Glutamatergic neuron (in vitro differentiated cells): ENCODE results near the gene PPP2R5C. TPM values are rescaled to one million over a fixed set of nuclear protein-coding genes. Genes with fewer than 3 reads are reported as not detected.
A peak's percentile ranks its signal among the peaks of the same experiment; 100 is the strongest.

Source experiments
- DNase-seq: peaks from one replicate; pipeline ENCODE4 v3.0.0; 2022
- H3K27ac Mint-ChIP-seq: one replicate; pipeline ENCODE4 v1.8.0; 2020; ENCODE audit warnings: mild to moderate bottlenecking, mixed read lengths, inconsistent platforms; ENCODE audit not compliant: unreplicated experiment
- H3K27me3 Mint-ChIP-seq: one replicate; pipeline ENCODE4 v1.8.0; 2020; ENCODE audit warnings: mild to moderate bottlenecking, moderate library complexity, mixed read lengths, inconsistent platforms; ENCODE audit not compliant: unreplicated experiment
- H3K36me3 Mint-ChIP-seq: one replicate; pipeline ENCODE4 v1.8.0; 2020; ENCODE audit warnings: mild to moderate bottlenecking, mixed read lengths, inconsistent platforms; ENCODE audit not compliant: unreplicated experiment
- H3K4me1 Mint-ChIP-seq: one replicate; pipeline ENCODE4 v1.8.0; 2020; ENCODE audit warnings: mild to moderate bottlenecking, low read depth, mixed read lengths, inconsistent platforms; ENCODE audit not compliant: unreplicated experiment
- H3K4me3 Mint-ChIP-seq: one replicate; pipeline ENCODE4 v1.8.0; 2020; ENCODE audit warnings: mild to moderate bottlenecking, mixed read lengths, inconsistent platforms; ENCODE audit not compliant: unreplicated experiment
- H3K9me3 Mint-ChIP-seq: one replicate; pipeline ENCODE4 v1.8.0; 2020; ENCODE audit warnings: mild to moderate bottlenecking, moderate library complexity, mixed read lengths, inconsistent platforms; ENCODE audit not compliant: unreplicated experiment
- total RNA-seq: library from RNA; stranded (reverse); fragmentation: NEBNext Ultra II Directional; extraction: Animal tissue kit (Norgen Biotek cat#: 25700); gene quantifications from one replicate; pipeline ENCODE4 v1.2.1, GENCODE V29; 2021; ENCODE audit not compliant: unreplicated experiment
- TF ChIP-seq, protein P1 (sequence below): fragments of 200-600 bp; sonication (generic); IDR thresholded peaks from one replicate; pipeline ENCODE4 v1.5.0; 2021; ENCODE audit not compliant: partially characterized antibody, unreplicated experiment

The PPP2R5C gene
- total RNA-seq, 1 donor from 2014 or later = 116 TPM

- TF ChIP-seq, protein P1, sequence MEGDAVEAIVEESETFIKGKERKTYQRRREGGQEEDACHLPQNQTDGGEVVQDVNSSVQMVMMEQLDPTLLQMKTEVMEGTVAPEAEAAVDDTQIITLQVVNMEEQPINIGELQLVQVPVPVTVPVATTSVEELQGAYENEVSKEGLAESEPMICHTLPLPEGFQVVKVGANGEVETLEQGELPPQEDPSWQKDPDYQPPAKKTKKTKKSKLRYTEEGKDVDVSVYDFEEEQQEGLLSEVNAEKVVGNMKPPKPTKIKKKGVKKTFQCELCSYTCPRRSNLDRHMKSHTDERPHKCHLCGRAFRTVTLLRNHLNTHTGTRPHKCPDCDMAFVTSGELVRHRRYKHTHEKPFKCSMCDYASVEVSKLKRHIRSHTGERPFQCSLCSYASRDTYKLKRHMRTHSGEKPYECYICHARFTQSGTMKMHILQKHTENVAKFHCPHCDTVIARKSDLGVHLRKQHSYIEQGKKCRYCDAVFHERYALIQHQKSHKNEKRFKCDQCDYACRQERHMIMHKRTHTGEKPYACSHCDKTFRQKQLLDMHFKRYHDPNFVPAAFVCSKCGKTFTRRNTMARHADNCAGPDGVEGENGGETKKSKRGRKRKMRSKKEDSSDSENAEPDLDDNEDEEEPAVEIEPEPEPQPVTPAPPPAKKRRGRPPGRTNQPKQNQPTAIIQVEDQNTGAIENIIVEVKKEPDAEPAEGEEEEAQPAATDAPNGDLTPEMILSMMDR = no peak
- H3K27ac Mint-ChIP-seq = no peak overlapping the region
- peaks cover 10% of the 10 kb centered on the region for H3K4me1 Mint-ChIP-seq
- H3K27me3 Mint-ChIP-seq = peaks cover 5% of the 10 kb centered on the region
- H3K4me3 Mint-ChIP-seq = no peak overlapping the region
- DNase-seq = no peak
- peaks cover 2% of the 10 kb centered on the region for H3K9me3 Mint-ChIP-seq
- peaks cover 8% of the 10 kb centered on the region for H3K36me3 Mint-ChIP-seq
Observed at GRCh38 chr14:101906645-101907044, 145.1 kb downstream of the PPP2R5C start.

DNA sequence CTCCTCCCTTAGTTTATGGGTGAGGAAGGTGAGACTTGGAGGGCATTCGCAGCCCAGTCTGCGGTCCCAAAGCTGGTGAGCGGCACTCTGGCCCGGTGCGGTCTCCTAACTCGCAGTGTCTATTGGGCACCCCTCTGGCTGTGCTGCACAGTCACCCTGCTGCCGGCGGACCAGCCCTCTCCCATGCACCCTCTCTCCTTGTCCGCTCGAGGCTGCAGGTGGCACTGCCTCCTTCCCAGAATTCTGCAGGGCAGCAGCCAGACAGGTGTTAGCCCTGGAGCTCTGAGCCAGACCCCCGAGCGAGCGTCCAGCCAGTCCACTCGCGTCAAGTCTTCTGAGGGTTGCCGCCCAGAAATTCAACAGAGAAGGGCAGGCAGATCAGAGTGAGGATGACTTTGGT, 146.1 kb downstream of the PPP2R5C start:
- H3K27ac Mint-ChIP-seq = no peak overlapping the region
- no peaks in the 10 kb centered on the region for H3K9me3 Mint-ChIP-seq
- peaks cover 19% of the 10 kb centered on the region for H3K4me1 Mint-ChIP-seq
- no peak for DNase-seq
- TF ChIP-seq, protein P1 = no peak
- H3K4me3 Mint-ChIP-seq = no peak overlapping the region
- H3K36me3 Mint-ChIP-seq = peaks cover 8% of the 10 kb centered on the region
- H3K27me3 Mint-ChIP-seq = peaks cover 5% of the 10 kb centered on the region

GRCh38 chr14:101908795-101909194, 147.3 kb downstream of the PPP2R5C start:
- no peak overlapping the region for H3K27ac Mint-ChIP-seq
- H3K4me3 Mint-ChIP-seq = no peak overlapping the region
- H3K36me3 Mint-ChIP-seq = peaks cover 8% of the 10 kb centered on the region
- peaks cover 5% of the 10 kb centered on the region for H3K27me3 Mint-ChIP-seq
- no peaks in the 10 kb centered on the region for H3K9me3 Mint-ChIP-seq
- TF ChIP-seq, protein P1 = no peak
- H3K4me1 Mint-ChIP-seq = peaks cover 24% of the 10 kb centered on the region
- DNase-seq = no peak

DNA sequence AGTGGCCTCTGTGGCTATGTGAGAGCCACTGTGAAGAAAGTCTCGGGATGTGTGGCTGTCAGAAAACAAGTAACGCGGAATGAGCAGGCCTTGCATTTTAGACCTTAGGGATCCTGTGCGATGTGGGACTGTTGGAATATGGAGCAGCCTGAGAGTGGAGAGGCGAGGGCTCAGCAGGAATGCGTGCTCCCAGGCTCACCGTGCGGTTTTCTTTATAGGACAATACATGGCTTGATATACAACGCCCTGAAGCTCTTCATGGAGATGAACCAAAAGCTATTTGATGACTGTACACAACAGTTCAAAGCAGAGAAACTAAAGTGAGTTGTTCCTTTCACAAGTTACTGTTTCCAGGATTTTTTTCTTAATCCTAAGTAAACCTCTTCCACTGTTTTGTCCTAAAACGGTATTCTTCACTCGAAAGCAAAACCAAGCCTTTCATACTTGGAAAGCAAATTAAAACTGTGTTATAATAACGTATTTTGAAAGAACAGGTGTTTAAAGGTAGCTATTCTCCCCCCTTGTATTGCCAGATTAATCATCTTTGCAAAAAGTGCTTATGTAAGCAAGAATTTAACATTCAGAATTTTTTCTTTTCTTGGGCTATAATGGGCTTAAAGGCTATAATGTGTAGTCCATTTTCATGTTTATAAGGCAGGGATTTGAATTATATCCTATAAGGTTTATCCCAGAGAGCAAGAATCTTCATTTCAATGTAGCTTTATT, 148.0 kb downstream of the PPP2R5C start:
- Mint-ChIP-seq H3K4me3 (peak overlapping the region; percentile 3), H3K36me3 (peaks cover 8% of the 10 kb centered on the region), H3K27me3 (peaks cover 6% of the 10 kb centered on the region), H3K27ac (peak overlapping the region; percentile 6), H3K9me3 (peaks cover 3% of the 10 kb centered on the region), H3K4me1 (peaks cover 31% of the 10 kb centered on the region)
- TF ChIP-seq, protein P1 = no peak
- no peak for DNase-seq

DNA sequence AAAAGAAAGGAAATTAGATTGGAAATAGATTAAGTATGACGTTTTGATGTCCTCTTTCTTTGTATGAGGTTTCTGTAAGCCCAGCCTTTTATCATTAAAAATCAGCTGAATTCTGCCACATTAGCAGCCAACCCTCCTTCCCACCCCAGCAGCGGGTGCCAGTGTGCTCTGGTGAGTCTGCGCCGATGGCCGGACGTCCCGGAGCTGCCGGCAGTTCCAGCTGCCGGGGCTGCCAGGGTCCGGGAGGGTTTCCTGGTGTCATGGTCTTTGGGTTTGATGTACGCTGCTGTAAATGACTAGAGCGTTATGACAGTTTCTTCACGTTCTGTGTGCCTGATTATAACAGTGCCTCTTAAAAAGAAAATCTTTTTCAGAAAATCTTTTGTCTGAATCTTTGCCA, 151.3 kb downstream of the PPP2R5C start:
- no peaks in the 10 kb centered on the region for H3K36me3 Mint-ChIP-seq
- no peak for DNase-seq
- no peak overlapping the region for H3K4me3 Mint-ChIP-seq
- H3K27me3 Mint-ChIP-seq = peaks cover 5% of the 10 kb centered on the region
- H3K4me1 Mint-ChIP-seq = peaks cover 53% of the 10 kb centered on the region
- TF ChIP-seq, protein P1 = no peak
- peaks cover 9% of the 10 kb centered on the region for H3K9me3 Mint-ChIP-seq
- H3K27ac Mint-ChIP-seq = peak overlapping the region; percentile 28
